OCI-LY7 (cell line): Measurements from ENCODE around the gene MOB3A.

Experiments
- EZH2phosphoT487 ChIP-seq: fragments of 200-600 bp; sonication (generic); IDR thresholded peaks from 2 replicates; pipeline ENCODE4 v1.6.1; 2018; ENCODE audit warnings: low read depth, borderline replicate concordance, mild to moderate bottlenecking, mixed run types, antibody characterized with exemption, low read length, moderate library complexity, mixed read lengths
- TF ChIP-seq, protein P1 (sequence below): fragments of 200-600 bp; sonication (generic); conservative IDR thresholded peaks from 2 replicates; pipeline ENCODE4 v1.5.1; 2014; ENCODE audit warnings: mild to moderate bottlenecking, antibody characterized with exemption, low read length, moderate library complexity, mixed read lengths

DNA sequence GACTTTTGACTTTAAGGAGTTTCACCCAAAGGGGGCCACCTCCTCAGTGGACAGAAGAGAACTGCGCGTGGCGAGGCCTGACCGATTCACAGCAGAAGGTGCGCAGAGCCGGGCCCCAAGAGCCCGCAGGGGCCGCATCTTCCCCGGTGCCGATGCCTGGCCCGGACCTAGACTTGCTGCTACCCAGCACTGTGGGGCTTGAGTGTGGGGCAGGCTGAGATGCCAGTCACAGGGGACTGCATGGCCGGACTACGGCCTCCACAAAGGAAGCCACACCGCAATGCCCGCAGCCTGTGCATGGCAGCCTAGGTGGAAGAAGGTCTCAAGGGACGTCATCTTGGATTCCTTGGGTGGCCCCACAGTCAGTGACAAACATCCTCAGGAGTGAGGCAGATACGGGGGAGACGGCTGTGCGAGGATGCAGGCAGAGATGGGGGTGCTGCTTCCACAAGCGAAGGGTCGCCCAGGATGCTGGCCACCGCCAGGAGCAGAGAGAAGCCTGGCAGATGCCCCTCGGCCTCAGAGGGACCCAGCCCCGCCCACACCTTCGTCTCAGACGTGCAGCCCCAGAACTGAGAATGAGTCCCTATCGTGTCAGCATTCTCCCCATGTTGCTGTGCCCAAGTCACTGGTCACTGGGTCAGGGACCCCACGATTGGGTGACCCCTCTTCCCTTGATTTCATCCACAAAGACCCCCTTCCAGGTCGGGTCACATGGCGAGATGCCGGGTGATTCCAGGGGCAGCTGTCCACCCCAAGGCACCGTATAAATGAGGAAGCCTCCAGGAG lies 16.9 kb downstream of the MOB3A start:
- TF ChIP-seq EZH2phosphoT487: no peak
- TF ChIP-seq, protein P1, sequence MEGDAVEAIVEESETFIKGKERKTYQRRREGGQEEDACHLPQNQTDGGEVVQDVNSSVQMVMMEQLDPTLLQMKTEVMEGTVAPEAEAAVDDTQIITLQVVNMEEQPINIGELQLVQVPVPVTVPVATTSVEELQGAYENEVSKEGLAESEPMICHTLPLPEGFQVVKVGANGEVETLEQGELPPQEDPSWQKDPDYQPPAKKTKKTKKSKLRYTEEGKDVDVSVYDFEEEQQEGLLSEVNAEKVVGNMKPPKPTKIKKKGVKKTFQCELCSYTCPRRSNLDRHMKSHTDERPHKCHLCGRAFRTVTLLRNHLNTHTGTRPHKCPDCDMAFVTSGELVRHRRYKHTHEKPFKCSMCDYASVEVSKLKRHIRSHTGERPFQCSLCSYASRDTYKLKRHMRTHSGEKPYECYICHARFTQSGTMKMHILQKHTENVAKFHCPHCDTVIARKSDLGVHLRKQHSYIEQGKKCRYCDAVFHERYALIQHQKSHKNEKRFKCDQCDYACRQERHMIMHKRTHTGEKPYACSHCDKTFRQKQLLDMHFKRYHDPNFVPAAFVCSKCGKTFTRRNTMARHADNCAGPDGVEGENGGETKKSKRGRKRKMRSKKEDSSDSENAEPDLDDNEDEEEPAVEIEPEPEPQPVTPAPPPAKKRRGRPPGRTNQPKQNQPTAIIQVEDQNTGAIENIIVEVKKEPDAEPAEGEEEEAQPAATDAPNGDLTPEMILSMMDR: no peak
